ENCODE data around the gene ZFAND2A. TPM values are rescaled to one million over a fixed set of nuclear protein-coding genes. Genes with fewer than 3 reads are reported as not detected.

The ZFAND2A gene
- total RNA-seq, 1 experiment from 2014 or later = 40.7 TPM

DNA sequence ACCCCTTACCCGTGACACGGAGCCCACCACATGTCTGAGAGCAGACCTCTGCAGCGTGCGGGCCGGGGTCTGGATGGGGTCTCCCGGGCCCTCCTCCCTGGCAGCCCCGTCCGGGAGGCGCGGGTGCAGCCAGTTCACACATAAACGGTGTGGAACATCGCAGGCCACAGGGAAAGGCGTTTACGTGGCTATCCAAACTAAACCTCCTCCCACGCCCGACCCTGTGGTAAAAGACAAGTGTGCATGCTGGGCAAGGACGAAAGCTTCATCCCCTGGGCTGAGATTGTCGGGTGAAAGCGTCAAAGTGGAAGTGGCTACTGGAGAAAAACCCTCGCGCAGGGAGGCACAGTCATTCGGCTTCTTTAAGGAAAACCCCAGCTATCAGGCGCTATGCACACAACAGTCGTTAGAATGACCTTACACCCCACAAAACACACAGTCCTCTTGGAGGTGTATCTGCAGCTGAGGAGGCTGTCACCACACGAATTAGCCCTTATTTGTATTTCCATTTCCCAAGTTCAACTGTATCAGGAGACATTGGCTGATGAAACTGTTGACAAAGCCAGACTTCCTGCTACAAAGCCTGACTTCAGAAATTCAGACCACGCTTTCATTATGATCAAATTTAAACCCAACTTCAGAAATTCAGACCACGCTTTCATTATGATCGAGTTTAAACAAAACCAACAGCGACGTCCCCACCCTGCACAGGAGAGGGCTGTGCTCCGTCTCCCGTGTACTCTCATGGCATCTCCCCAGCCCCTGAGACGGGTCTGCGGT lies 56.8 kb downstream of the ZFAND2A start:
- no peaks in the 10 kb centered on the region for H3K9me3 Mint-ChIP-seq (ENCODE audit: unreplicated experiment)
- ChIA-PET POLR2A (no interaction called here), CTCF (interaction anchor here (1.9 kb wide), 2 partner anchors 17 kb away, joined by 4 to 6 read pairs; no protein-coding TSS in a partner anchor)
- no peaks in the 10 kb centered on the region for H3K4me1 Mint-ChIP-seq (ENCODE audit: insufficient read depth, unreplicated experiment)
- no peaks in the 10 kb centered on the region for H3K27me3 Mint-ChIP-seq (ENCODE audit: insufficient read depth, unreplicated experiment)
- no peak for DNase-seq (ENCODE audit: unreplicated experiment)
- no TSS peak for BruUV-seq (replicated peaks)
- intact Hi-C loops (cut with micrococcal nuclease) = no loop called here
- H3K36me3 Mint-ChIP-seq (ENCODE audit: insufficient read depth, unreplicated experiment) = peaks cover 17% of the 10 kb centered on the region
- no peak overlapping the region for H3K4me3 Mint-ChIP-seq (ENCODE audit: unreplicated experiment)
- H3K27ac Mint-ChIP-seq (ENCODE audit: low read depth, unreplicated experiment) = no peak overlapping the region
- TF ChIP-seq, protein P1, sequence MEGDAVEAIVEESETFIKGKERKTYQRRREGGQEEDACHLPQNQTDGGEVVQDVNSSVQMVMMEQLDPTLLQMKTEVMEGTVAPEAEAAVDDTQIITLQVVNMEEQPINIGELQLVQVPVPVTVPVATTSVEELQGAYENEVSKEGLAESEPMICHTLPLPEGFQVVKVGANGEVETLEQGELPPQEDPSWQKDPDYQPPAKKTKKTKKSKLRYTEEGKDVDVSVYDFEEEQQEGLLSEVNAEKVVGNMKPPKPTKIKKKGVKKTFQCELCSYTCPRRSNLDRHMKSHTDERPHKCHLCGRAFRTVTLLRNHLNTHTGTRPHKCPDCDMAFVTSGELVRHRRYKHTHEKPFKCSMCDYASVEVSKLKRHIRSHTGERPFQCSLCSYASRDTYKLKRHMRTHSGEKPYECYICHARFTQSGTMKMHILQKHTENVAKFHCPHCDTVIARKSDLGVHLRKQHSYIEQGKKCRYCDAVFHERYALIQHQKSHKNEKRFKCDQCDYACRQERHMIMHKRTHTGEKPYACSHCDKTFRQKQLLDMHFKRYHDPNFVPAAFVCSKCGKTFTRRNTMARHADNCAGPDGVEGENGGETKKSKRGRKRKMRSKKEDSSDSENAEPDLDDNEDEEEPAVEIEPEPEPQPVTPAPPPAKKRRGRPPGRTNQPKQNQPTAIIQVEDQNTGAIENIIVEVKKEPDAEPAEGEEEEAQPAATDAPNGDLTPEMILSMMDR (IDR thresholded peaks at IDR 0.05; ENCODE audit: unreplicated experiment) = no peak

Other genes with a start within 250 kb of the ZFAND2A start
- gene ADAP1, start 205.5 kb downstream of the ZFAND2A start, total RNA-seq (2022) = 7.0 and 10.5 TPM in 2 replicates
- gene COX19, start 184.6 kb downstream of the ZFAND2A start, total RNA-seq (2022) = 14.7 and 16.5 TPM in 2 replicates
- not detected in 2 replicates for gene CYP2W1, start 177.0 kb downstream of the ZFAND2A start, total RNA-seq (2022)
- gene GPR146, start 115.7 kb downstream of the ZFAND2A start, total RNA-seq (2022) = 0.27 TPM in 1 of 2 replicates, not detected in the other
- gene GPER1, start 72.1 kb downstream of the ZFAND2A start, total RNA-seq (2022) = 0.28 and 0.32 TPM in 2 replicates
- gene UNCX, start 72.7 kb upstream of the ZFAND2A start, total RNA-seq (2022) = not detected in 2 replicates